KMS-11 (cell line): ENCODE measurements around the gene WNT9A.

Experiments used
- H2AFZ ChIP-seq: fragments of 200-600 bp; sonication (generic); 2 replicates; pipeline ENCODE4 v1.6.1; 2016; ENCODE audit warnings: antibody characterized with exemption, mixed run types, low read depth
- H3K27ac ChIP-seq: fragments of 200-600 bp; sonication (generic); 2 replicates; pipeline ENCODE4 v1.6.1; 2016; ENCODE audit warnings: mild to moderate bottlenecking, mixed run types
- H3K27me3 ChIP-seq: fragments of 200-600 bp; sonication (generic); 2 replicates; pipeline ENCODE4 v1.6.1; 2017; ENCODE audit warnings: mild to moderate bottlenecking, low read depth, mixed run types, moderate library complexity; ENCODE audit not compliant: insufficient read depth
- H3K36me3 ChIP-seq: fragments of 200-600 bp; sonication (generic); 2 replicates; pipeline ENCODE4 v1.6.1; 2017; ENCODE audit warnings: mild to moderate bottlenecking, mixed run types; ENCODE audit not compliant: insufficient read depth
- H3K4me1 ChIP-seq: fragments of 200-600 bp; sonication (generic); 2 replicates; pipeline ENCODE4 v1.6.1; 2016; ENCODE audit warnings: mild to moderate bottlenecking, low read depth, mixed run types; ENCODE audit not compliant: poor library complexity, severe bottlenecking
- H3K4me2 ChIP-seq: fragments of 200-600 bp; sonication (generic); 2 replicates; pipeline ENCODE4 v1.7.0; 2016; ENCODE audit warnings: mild to moderate bottlenecking, mixed run types
- H3K4me3 ChIP-seq: fragments of 200-600 bp; sonication (generic); IDR thresholded peaks from 2 replicates; pipeline ENCODE4 v1.6.1; 2017; ENCODE audit warnings: low read depth, low read length, mixed read lengths; ENCODE audit not compliant: insufficient read depth
- H3K79me2 ChIP-seq: fragments of 200-600 bp; sonication (generic); 2 replicates; pipeline ENCODE4 v1.6.1; 2016; ENCODE audit warnings: low read depth, mixed run types; ENCODE audit not compliant: insufficient read depth
- H3K9ac ChIP-seq: fragments of 200-600 bp; sonication (generic); 2 replicates; pipeline ENCODE4 v1.6.1; 2016; ENCODE audit warnings: mild to moderate bottlenecking, mixed run types
- H4K20me1 ChIP-seq: fragments of 200-600 bp; sonication (generic); 2 replicates; pipeline ENCODE4 v1.6.1; 2016; ENCODE audit warnings: mild to moderate bottlenecking, mixed run types; ENCODE audit not compliant: insufficient read depth
- TF ChIP-seq, protein P1 (sequence below): fragments of 200-600 bp; sonication (generic); conservative IDR thresholded peaks from 2 replicates; pipeline ENCODE4 v1.6.1; 2017; ENCODE audit warnings: low read depth, mild to moderate bottlenecking, antibody characterized with exemption, low read length, moderate library complexity, mixed read lengths

The WNT9A gene

DNA sequence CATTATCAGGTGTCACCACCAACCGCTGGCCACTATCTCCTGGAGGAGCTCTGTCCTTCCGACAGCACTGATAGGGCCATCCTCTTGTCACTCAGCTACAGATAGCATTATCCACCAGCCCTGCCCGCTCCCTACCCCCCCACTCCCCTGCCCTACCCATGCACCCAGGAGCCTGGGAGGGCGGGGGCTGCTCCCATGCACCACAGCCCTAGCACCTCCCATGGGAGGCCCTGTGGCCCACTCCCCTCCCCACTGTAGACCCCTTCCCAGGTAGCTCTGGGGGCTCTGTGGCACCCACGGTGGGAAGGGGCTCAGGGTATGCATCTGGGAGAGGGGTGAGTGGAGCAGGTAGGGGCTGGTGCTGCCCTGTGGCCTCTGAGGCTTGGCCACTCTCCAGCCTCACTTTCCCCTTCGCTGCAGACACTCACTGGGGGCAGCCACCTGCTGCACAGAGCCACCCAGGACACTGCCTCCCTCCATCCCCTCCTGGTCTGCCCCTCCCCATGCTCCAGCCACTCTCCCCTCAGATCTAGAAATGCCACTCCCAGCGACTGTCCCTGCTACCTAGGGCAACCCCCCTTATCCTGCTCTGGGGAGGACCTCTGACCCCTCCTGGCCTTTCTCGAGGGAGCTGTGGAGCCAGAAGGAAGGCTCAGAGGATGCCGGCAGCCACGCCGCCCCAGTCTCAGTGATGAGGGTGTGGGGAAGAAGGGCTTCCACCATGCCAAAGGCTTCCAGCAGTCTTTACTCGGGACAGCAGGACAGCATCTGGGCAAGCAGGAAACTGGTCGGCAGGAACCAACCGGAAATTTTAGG is 58.5 kb downstream of the WNT9A start:
- no peak overlapping the region for H3K9ac ChIP-seq
- TF ChIP-seq, protein P1, sequence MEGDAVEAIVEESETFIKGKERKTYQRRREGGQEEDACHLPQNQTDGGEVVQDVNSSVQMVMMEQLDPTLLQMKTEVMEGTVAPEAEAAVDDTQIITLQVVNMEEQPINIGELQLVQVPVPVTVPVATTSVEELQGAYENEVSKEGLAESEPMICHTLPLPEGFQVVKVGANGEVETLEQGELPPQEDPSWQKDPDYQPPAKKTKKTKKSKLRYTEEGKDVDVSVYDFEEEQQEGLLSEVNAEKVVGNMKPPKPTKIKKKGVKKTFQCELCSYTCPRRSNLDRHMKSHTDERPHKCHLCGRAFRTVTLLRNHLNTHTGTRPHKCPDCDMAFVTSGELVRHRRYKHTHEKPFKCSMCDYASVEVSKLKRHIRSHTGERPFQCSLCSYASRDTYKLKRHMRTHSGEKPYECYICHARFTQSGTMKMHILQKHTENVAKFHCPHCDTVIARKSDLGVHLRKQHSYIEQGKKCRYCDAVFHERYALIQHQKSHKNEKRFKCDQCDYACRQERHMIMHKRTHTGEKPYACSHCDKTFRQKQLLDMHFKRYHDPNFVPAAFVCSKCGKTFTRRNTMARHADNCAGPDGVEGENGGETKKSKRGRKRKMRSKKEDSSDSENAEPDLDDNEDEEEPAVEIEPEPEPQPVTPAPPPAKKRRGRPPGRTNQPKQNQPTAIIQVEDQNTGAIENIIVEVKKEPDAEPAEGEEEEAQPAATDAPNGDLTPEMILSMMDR, result no peak
- no peaks in the 10 kb centered on the region for H4K20me1 ChIP-seq
- H3K4me1 ChIP-seq, result no peaks in the 10 kb centered on the region
- H3K36me3 ChIP-seq, result no peaks in the 10 kb centered on the region
- no peak overlapping the region for H3K4me2 ChIP-seq
- H3K27me3 ChIP-seq, result no peaks in the 10 kb centered on the region
- no peak overlapping the region for H3K27ac ChIP-seq
- H3K4me3 ChIP-seq, result no peak overlapping the region
- no peak overlapping the region for H2AFZ ChIP-seq
- H3K79me2 ChIP-seq, result no peaks in the 10 kb centered on the region

DNA sequence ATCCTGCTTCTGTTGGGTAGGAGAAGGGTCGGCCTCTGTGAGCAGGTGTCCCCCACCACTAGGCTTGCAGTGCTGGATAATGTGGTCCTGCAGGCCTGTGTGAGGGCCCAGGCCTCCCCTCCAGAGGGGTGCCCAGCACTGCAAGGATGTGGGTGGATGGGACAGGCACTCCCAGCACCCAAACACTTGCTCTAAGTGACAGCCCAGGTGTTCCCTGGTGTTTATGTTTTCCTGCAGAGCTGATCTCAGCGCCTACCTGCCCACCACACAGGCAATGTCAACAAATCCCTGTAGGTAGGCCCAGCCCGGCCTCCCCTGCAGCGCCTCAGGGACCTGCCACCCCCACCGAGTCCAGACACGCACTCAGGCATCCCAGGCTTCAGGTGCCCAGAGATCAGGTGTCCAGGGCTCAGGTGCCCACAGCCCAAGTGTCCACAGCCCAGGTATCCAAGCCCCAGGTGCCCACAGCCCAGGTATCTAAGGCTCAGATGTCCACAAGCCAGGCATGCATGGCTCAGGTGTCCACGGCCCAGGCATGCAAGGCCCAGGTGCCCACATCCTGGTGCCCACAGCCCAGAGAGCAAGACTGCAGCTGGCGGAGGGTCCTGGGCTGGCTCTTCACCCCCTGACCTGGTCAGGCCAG is 59.2 kb downstream of the WNT9A start:
- Histone ChIP-seq H3K27ac (no peak overlapping the region), H3K9ac (no peak overlapping the region), H3K4me2 (no peak overlapping the region), H3K27me3 (no peaks in the 10 kb centered on the region), H3K4me1 (no peaks in the 10 kb centered on the region), H3K79me2 (no peaks in the 10 kb centered on the region), H4K20me1 (no peaks in the 10 kb centered on the region), H2AFZ (no peak overlapping the region), H3K36me3 (no peaks in the 10 kb centered on the region), H3K4me3 (no peak overlapping the region)
- TF ChIP-seq, protein P1, result no peak

DNA sequence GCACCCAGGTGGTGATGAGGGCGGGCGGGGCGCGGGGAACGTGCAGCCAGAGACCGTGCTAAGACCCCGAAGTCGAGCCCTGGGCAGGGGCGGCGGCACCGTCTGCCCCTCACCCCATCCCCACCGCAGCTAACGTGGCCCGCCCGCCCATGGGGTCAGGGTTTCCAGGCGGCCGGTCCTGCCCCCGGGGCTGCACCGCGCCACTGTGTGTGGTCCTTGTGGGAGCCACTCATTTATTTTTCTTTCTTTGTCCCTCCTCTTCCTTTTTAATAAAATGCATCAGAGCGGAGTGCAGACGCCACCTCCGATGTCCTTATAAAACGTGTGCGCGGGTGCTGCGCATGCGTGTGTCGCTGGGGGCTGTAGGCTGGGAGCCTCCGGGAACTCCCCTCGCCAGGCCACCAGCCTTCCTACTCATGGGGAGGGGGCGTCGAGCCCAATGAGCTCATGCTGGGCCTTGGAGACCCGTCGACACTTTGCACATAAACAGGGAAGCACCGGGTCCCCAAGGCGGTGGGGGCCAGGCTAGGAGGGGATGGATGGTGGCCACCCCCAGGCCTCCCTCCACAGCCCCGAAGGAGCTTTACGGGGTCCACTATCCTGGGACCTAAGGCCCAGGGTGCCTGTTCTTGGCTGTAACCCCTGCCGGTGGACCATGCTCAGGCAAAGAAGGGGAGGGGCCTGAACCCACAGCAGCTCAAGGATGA is 59.9 kb downstream of the WNT9A start:
- no peak overlapping the region for H3K9ac ChIP-seq
- H3K4me2 ChIP-seq, result no peak overlapping the region
- no peaks in the 10 kb centered on the region for H3K27me3 ChIP-seq
- no peak overlapping the region for H2AFZ ChIP-seq
- H4K20me1 ChIP-seq, result no peaks in the 10 kb centered on the region
- TF ChIP-seq, protein P1, result no peak
- no peak overlapping the region for H3K27ac ChIP-seq
- no peak overlapping the region for H3K4me3 ChIP-seq
- H3K36me3 ChIP-seq, result no peaks in the 10 kb centered on the region
- H3K79me2 ChIP-seq, result no peaks in the 10 kb centered on the region
- H3K4me1 ChIP-seq, result no peaks in the 10 kb centered on the region

DNA sequence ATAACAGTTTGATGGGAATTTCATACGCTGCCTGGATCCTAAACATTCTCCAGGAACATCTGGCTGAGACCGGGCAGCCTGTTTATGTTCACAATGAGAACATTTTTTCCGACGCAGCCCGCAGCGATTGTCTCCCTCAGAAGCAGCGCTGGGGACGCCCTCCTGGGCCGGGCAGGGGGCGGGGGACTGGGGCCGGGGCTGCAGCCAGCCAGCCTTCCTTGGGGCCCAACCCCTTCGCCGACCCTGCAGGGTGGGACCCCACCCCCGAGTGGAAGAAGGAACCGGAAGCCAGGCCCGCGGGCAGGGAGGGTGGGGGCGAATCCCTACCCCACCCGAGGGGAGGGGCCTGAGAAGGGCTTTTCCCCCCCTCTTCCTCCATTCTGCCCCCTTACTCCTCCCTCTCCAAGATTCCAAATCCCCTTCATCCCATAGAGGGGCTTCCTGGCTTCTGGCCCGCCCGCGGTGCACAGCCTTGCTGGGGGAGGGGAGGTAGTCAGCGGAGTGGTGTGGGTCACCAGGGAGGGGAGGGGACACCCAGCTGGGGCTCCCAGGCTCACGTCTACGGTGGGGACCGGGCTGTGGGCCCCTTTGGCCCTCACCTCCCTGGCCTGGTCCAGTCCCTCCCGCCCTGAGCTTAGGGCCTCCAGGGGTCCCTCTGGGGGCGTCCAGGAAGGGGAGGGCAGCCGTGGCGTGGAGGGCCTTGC is 60.6 kb downstream of the WNT9A start:
- no peak overlapping the region for H3K4me2 ChIP-seq
- H3K27ac ChIP-seq, result no peak overlapping the region
- H3K36me3 ChIP-seq, result no peaks in the 10 kb centered on the region
- TF ChIP-seq, protein P1, result no peak
- H4K20me1 ChIP-seq, result no peaks in the 10 kb centered on the region
- H3K4me3 ChIP-seq, result no peak overlapping the region
- no peaks in the 10 kb centered on the region for H3K4me1 ChIP-seq
- no peaks in the 10 kb centered on the region for H3K27me3 ChIP-seq
- H3K9ac ChIP-seq, result no peak overlapping the region
- H3K79me2 ChIP-seq, result no peaks in the 10 kb centered on the region
- no peak overlapping the region for H2AFZ ChIP-seq
